Neural cell (in vitro differentiated cells): ENCODE results near the gene PDE4A. TPM values are rescaled to one million over a fixed set of nuclear protein-coding genes. Genes with fewer than 3 reads are reported as not detected.

ENCODE experiments used
- H2AFZ ChIP-seq: fragments of 200-600, 300-800 bp; sonication (generic), shearing (Covaris generic); 2 replicates; pipeline ENCODE4 v1.6.0; 2014; ENCODE audit warnings: low read depth, mild to moderate bottlenecking, antibody characterized with exemption, low read length, moderate library complexity
- H3F3A ChIP-seq: fragments of 200-600 bp; shearing (Covaris generic); 2 replicates; pipeline ENCODE4 v1.6.1; 2016; ENCODE audit warnings: mild to moderate bottlenecking, moderate library complexity, mixed read lengths, antibody characterized with exemption, low read length; ENCODE audit not compliant: insufficient read depth, poor library complexity, severe bottlenecking
- H3K27ac ChIP-seq: fragments of 200-600, 300-800 bp; sonication (generic), shearing (Covaris generic); 2 replicates; pipeline ENCODE4 v1.5.1; 2014; ENCODE audit warnings: mild to moderate bottlenecking, low read length, moderate library complexity
- H3K27me3 ChIP-seq: fragments of 300-800, 200-600 bp; sonication (generic), shearing (Covaris generic); 2 replicates; pipeline ENCODE4 v1.6.0; 2014; ENCODE audit warnings: mild to moderate bottlenecking, low read depth, low read length, moderate library complexity; ENCODE audit not compliant: insufficient read depth
- H3K36me3 ChIP-seq: fragments of 300-800, 200-600 bp; sonication (generic), shearing (Covaris generic); 2 replicates; pipeline ENCODE4 v1.5.1; 2014; ENCODE audit warnings: mild to moderate bottlenecking, antibody characterized with exemption, low read length, moderate library complexity; ENCODE audit not compliant: insufficient read depth
- H3K4me2 ChIP-seq: fragments of 300-800, 200-600 bp; sonication (generic), shearing (Covaris generic); 2 replicates; pipeline ENCODE4 v1.6.0; 2014; ENCODE audit warnings: mild to moderate bottlenecking, low read length
- H3K4me3 ChIP-seq: fragments of 300-800, 200-600 bp; sonication (generic), shearing (Covaris generic); 2 replicates; pipeline ENCODE4 v1.5.1; 2014; ENCODE audit warnings: mild to moderate bottlenecking, low read length, moderate library complexity
- H3K79me2 ChIP-seq: fragments of 200-600 bp; shearing (Covaris generic); replicated peaks from 2 replicates; pipeline ENCODE4 v1.6.0; 2014; ENCODE audit warnings: mild to moderate bottlenecking, low read length, moderate library complexity; ENCODE audit not compliant: insufficient read depth
- H3K9ac ChIP-seq: fragments of 300-800, 200-600 bp; sonication (generic), shearing (Covaris generic); 2 replicates; pipeline ENCODE4 v1.6.1; 2016; ENCODE audit warnings: mild to moderate bottlenecking, low read length, mixed read lengths
- H3K9me2 ChIP-seq: fragments of 200-600 bp; shearing (Covaris generic); 2 replicates; pipeline ENCODE4 v1.6.1; 2016; ENCODE audit warnings: mild to moderate bottlenecking, low read length, mixed read lengths; ENCODE audit not compliant: insufficient read depth
- H3K9me3 ChIP-seq: fragments of 200-600, 300-800 bp; sonication (generic), shearing (Covaris generic); 2 replicates; pipeline ENCODE4 v1.6.1; 2016; ENCODE audit warnings: mild to moderate bottlenecking, mixed run types, low read length, moderate library complexity, mixed read lengths
- H4K20me1 ChIP-seq: fragments of 200-600 bp; shearing (Covaris generic); 2 replicates; pipeline ENCODE4 v1.6.1; 2016; ENCODE audit warnings: mild to moderate bottlenecking, mixed run types; ENCODE audit not compliant: insufficient read depth
- EP300 ChIP-seq: fragments of 450-650 bp; conservative IDR thresholded peaks from 2 replicates; pipeline ENCODE4 v1.6.1; 2014; ENCODE audit warnings: antibody characterized with exemption, mild to moderate bottlenecking, moderate library complexity; ENCODE audit not compliant: poor library complexity, severe bottlenecking
- EZH2 ChIP-seq: fragments of 200-600, 300-800 bp; shearing (Covaris generic), sonication (generic); IDR thresholded peaks from 2 replicates; pipeline ENCODE4 v1.6.1; 2014; ENCODE audit warnings: antibody characterized with exemption, low read length, borderline replicate concordance, mild to moderate bottlenecking; ENCODE audit not compliant: insufficient read depth, poor library complexity, severe bottlenecking
- MXI1 ChIP-seq: fragments of 450-650 bp; conservative IDR thresholded peaks from 2 replicates; pipeline ENCODE4 v1.6.1; 2014; ENCODE audit warnings: antibody characterized with exemption, mild to moderate bottlenecking; ENCODE audit not compliant: poor library complexity, severe bottlenecking
- POLR2AphosphoS5 ChIP-seq: IDR thresholded peaks from 2 replicates; pipeline ENCODE4 v1.6.1; 2012
- RAD21 ChIP-seq: fragments of 450-650 bp; conservative IDR thresholded peaks from 2 replicates; pipeline ENCODE4 v1.6.1; 2014; ENCODE audit warnings: antibody characterized with exemption, mild to moderate bottlenecking, moderate library complexity
- SMC3 ChIP-seq: fragments of 450-650 bp; conservative IDR thresholded peaks from 2 replicates; pipeline ENCODE4 v1.6.1; 2014; ENCODE audit warnings: antibody characterized with exemption, mild to moderate bottlenecking, moderate library complexity; ENCODE audit not compliant: poor library complexity
- TAF1 ChIP-seq: IDR thresholded peaks from 2 replicates; pipeline ENCODE4 v1.6.1; 2012; ENCODE audit warnings: low read depth
- polyA plus RNA-seq: library from polyadenylated mRNA; depleted of rRNA; stranded (reverse); fragments of >200 nt; gene quantifications from 2 replicates; pipeline ENCODE4 v1.2.3, GENCODE V29; 2014
- TF ChIP-seq, protein P1 (sequence below): fragments of 450-650 bp; IDR thresholded peaks from 2 replicates; pipeline ENCODE4 v1.5.1; 2014; ENCODE audit warnings: antibody characterized with exemption, mild to moderate bottlenecking, moderate library complexity; ENCODE audit not compliant: poor library complexity, severe bottlenecking
- TF ChIP-seq, protein P2 (sequence below): IDR thresholded peaks from 2 replicates; pipeline ENCODE4 v1.6.1; 2012; ENCODE audit warnings: borderline replicate concordance

Gene PDE4A
- polyA plus RNA-seq, 1 donor from 2014 or later: 3.4 TPM

DNA sequence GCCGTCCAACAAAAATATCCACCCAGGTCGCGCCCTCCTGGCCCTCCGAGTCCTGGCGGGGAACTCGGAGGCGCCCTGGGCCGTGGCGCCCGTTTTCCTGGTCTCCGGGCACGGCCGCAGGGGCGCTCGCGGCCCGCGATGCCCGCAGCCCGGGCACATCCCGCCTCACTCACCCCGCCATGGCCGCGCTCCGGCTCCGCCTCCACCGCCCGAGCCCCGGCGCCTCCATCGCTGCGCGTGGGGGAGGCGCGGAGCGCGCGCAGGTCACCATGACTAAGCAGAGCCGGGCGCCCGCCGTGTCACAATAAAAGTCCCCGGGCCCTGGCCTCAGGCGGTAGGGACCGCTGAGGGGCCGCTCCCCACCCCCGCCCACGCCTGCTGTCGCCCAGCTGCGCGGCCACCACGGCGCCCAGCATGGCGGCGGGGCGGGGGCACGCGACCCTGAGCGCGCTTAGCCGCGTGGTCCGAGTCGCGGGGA is 82.2 kb downstream of the PDE4A start:
- Histone ChIP-seq H3K9me3 (no peaks in the 10 kb centered on the region), H3F3A (no peaks in the 10 kb centered on the region), H4K20me1 (no peaks in the 10 kb centered on the region), H2AFZ (peak overlapping the region; percentile 93), H3K9me2 (no peaks in the 10 kb centered on the region), H3K27me3 (no peaks in the 10 kb centered on the region), H3K36me3 (no peaks in the 10 kb centered on the region), H3K4me2 (no peak overlapping the region), H3K9ac (peak overlapping the region; percentile 87), H3K79me2 (peaks cover 9% of the 10 kb centered on the region), H3K4me3 (peak overlapping the region; percentile 95), H3K27ac (peak overlapping the region; percentile 58)
- TF ChIP-seq, protein P1, sequence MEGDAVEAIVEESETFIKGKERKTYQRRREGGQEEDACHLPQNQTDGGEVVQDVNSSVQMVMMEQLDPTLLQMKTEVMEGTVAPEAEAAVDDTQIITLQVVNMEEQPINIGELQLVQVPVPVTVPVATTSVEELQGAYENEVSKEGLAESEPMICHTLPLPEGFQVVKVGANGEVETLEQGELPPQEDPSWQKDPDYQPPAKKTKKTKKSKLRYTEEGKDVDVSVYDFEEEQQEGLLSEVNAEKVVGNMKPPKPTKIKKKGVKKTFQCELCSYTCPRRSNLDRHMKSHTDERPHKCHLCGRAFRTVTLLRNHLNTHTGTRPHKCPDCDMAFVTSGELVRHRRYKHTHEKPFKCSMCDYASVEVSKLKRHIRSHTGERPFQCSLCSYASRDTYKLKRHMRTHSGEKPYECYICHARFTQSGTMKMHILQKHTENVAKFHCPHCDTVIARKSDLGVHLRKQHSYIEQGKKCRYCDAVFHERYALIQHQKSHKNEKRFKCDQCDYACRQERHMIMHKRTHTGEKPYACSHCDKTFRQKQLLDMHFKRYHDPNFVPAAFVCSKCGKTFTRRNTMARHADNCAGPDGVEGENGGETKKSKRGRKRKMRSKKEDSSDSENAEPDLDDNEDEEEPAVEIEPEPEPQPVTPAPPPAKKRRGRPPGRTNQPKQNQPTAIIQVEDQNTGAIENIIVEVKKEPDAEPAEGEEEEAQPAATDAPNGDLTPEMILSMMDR: peak; percentile 33
- TF ChIP-seq SMC3: peak; percentile 29
- TF ChIP-seq TAF1: peak; percentile 39
- TF ChIP-seq EZH2: no peak
- TF ChIP-seq MXI1: peak; percentile 78
- TF ChIP-seq, protein P2, sequence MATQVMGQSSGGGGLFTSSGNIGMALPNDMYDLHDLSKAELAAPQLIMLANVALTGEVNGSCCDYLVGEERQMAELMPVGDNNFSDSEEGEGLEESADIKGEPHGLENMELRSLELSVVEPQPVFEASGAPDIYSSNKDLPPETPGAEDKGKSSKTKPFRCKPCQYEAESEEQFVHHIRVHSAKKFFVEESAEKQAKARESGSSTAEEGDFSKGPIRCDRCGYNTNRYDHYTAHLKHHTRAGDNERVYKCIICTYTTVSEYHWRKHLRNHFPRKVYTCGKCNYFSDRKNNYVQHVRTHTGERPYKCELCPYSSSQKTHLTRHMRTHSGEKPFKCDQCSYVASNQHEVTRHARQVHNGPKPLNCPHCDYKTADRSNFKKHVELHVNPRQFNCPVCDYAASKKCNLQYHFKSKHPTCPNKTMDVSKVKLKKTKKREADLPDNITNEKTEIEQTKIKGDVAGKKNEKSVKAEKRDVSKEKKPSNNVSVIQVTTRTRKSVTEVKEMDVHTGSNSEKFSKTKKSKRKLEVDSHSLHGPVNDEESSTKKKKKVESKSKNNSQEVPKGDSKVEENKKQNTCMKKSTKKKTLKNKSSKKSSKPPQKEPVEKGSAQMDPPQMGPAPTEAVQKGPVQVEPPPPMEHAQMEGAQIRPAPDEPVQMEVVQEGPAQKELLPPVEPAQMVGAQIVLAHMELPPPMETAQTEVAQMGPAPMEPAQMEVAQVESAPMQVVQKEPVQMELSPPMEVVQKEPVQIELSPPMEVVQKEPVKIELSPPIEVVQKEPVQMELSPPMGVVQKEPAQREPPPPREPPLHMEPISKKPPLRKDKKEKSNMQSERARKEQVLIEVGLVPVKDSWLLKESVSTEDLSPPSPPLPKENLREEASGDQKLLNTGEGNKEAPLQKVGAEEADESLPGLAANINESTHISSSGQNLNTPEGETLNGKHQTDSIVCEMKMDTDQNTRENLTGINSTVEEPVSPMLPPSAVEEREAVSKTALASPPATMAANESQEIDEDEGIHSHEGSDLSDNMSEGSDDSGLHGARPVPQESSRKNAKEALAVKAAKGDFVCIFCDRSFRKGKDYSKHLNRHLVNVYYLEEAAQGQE: no peak
- no peak for TF ChIP-seq RAD21
- TF ChIP-seq EP300: peak; percentile 66
- peak; percentile 55 for TF ChIP-seq POLR2AphosphoS5

DNA sequence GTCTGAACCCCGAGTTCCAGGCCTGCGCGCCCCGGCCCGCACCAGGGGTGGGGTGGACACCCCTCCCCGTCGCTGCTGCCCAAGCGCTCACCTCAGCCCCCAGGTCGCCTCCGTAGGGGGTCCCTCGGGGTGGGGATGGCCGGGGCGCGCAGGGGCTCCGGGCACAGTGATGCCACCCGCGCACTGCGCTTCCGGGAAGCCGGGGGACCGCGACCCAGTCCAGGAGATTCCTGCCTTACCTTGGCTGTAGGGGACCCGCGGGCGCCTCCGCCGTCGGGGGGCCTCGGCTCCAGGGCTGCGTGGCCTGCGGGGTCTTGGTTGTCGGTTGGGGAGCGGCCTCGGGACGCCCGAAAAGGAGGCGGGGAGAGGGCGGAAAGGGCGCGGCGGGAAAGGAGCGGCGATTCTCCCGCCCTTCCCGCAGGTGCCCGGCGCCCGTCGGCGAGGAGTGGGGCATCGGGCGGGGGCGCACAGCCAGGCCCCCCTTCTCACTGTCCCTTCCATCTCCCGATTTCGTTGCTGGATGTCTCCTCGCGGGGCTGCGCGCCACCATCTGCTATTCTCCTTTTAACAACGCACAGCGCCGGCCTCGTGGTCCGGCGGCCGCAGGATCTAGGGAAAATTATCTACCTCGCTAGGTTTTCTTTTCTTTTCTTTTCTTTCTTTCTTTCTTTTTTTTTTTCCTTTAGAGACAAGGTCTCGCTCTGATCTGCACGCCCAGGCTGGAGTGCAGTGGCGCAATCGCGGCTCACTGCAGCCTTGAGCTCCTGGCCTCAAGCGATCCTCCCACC is 82.9 kb downstream of the PDE4A start, which contains the start of gene KEAP1:
KEAP1 (minus strand) TSS at position 355 of the 788 bp plus-strand sequence. CDS start 3,323 bp downstream, outside the sequence.
- Histone ChIP-seq H3K4me3 (peak within 1 kb of the TSS; percentile 95), H3K79me2 (peaks cover 9% of the 10 kb centered on the region), H3K9me3 (no peaks in the 10 kb centered on the region), H2AFZ (peak within 1 kb of the TSS; percentile 93), H3K9me2 (no peaks in the 10 kb centered on the region), H3K4me2 (peak within 1 kb of the TSS; percentile 82), H4K20me1 (no peaks in the 10 kb centered on the region), H3K27me3 (no peaks in the 10 kb centered on the region), H3F3A (no peaks in the 10 kb centered on the region), H3K27ac (peak within 1 kb of the TSS; percentile 58), H3K9ac (peak within 1 kb of the TSS; percentile 87), H3K36me3 (no peaks in the 10 kb centered on the region)
- TF ChIP-seq SMC3: no peak
